PC-3 (cell line): ENCODE results near the gene SEC14L3. TPM values are rescaled to one million over a fixed set of nuclear protein-coding genes. Genes with fewer than 3 reads are reported as not detected.

Experiments used
- ATAC-seq: fragments of 200-7000 bp; cut with Tn5 transposase; 2 replicates; pipeline ENCODE4 v1.9.1; 2020; ENCODE audit warnings: mild to moderate bottlenecking, moderate library complexity
- BruUV-seq: library from RNA; stranded (reverse); fragments of 400-500 nt; replicated peaks from 2 replicates; lab custom pipeline; 2021; lab: Mats Ljungman, UMichigan
- CTCF ChIA-PET: fragments of 300-600 bp; sonication (Branson Sonifier 250); formaldehyde crosslinking; loops from one replicate; lab custom pipeline; 2022; ENCODE audit warnings: antibody characterized with exemption; lab: Charles Lee
- POLR2A ChIA-PET: fragments of 300-600 bp; sonication (Branson Sonifier 250); formaldehyde crosslinking; loops from one replicate; lab custom pipeline; 2022; ENCODE audit warnings: antibody characterized with exemption; ENCODE audit not compliant: unreplicated experiment; lab: Charles Lee
- DNase-seq: peaks from one replicate; pipeline ENCODE4 v3.0.0-alpha.2; 2015
- H2AFZ ChIP-seq: fragments of 300-600 bp; sonication (generic); 2 replicates; pipeline ENCODE4 v1.6.0; 2016; ENCODE audit warnings: antibody characterized with exemption, low read length
- H3F3A ChIP-seq: fragments of 300-600 bp; sonication (generic); one replicate; pipeline ENCODE4 v1.6.0; 2017; ENCODE audit warnings: antibody characterized with exemption, low read length, control low read depth, mild to moderate bottlenecking; ENCODE audit not compliant: unreplicated experiment
- H3K27ac ChIP-seq: fragments of 300-600 bp; sonication (generic); 2 replicates; pipeline ENCODE4 v1.5.1; 2016; ENCODE audit warnings: mild to moderate bottlenecking, low read length
- H3K27me3 ChIP-seq: fragments of 300-600 bp; sonication (generic); 2 replicates; pipeline ENCODE4 v1.6.1; 2016; ENCODE audit warnings: low read length, mixed read lengths
- H3K36me3 ChIP-seq: fragments of 300-600 bp; sonication (generic); 2 replicates; pipeline ENCODE4 v1.6.1; 2016; ENCODE audit warnings: low read depth, mixed run types, low read length, mixed read lengths
- H3K4me1 ChIP-seq: fragments of 300-600 bp; sonication (generic); 2 replicates; pipeline ENCODE4 v1.5.1; 2016; ENCODE audit warnings: low read length; ENCODE audit not compliant: insufficient read depth
- H3K4me2 ChIP-seq: fragments of 300-600 bp; sonication (generic); 2 replicates; pipeline ENCODE4 v1.6.0; 2016; ENCODE audit warnings: low read length
- H3K4me3 ChIP-seq: fragments of 300-600 bp; sonication (generic); 2 replicates; pipeline ENCODE4 v1.5.1; 2016; ENCODE audit warnings: mild to moderate bottlenecking, low read length, mixed read lengths
- H3K79me2 ChIP-seq: fragments of 300-600 bp; sonication (generic); 2 replicates; pipeline ENCODE4 v1.6.1; 2017; ENCODE audit warnings: low read length, mixed read lengths
- H3K9ac ChIP-seq: fragments of 300-600 bp; sonication (generic); 2 replicates; pipeline ENCODE4 v1.6.0; 2016; ENCODE audit warnings: mild to moderate bottlenecking, low read length
- H3K9me2 ChIP-seq: fragments of 300-600 bp; sonication (generic); replicated peaks from 2 replicates; pipeline ENCODE4 v1.6.1; 2016; ENCODE audit warnings: mixed run types, low read length, mixed read lengths
- H3K9me3 ChIP-seq: fragments of 300-600 bp; sonication (generic); 2 replicates; pipeline ENCODE4 v1.6.1; 2016; ENCODE audit warnings: low read length, mixed read lengths
- H4K20me1 ChIP-seq: fragments of 300-600 bp; sonication (generic); 2 replicates; pipeline ENCODE4 v1.6.1; 2016; ENCODE audit warnings: low read length, mixed read lengths
- EZH2 ChIP-seq: fragments of 300-600 bp; sonication (generic); IDR thresholded peaks from one replicate; pipeline ENCODE4 v1.6.1; 2017; ENCODE audit warnings: antibody characterized with exemption, mild to moderate bottlenecking, low read length; ENCODE audit not compliant: unreplicated experiment
- EZH2phosphoT487 ChIP-seq: fragments of 300-600 bp; sonication (generic); IDR thresholded peaks from 2 replicates; pipeline ENCODE4 v1.6.1; 2018; ENCODE audit warnings: mild to moderate bottlenecking, antibody characterized with exemption, low read length, borderline replicate concordance
- intact Hi-C: fragments of 100-400 bp; cut with micrococcal nuclease; formaldehyde crosslinking; loops from 2 replicates; pipeline ENCODE4 v1.9.0; 2023
- total RNA-seq: library from RNA; depleted of rRNA; stranded (reverse); fragments of >200 nt; gene quantifications from 2 replicates; pipeline ENCODE4 v1.2.3, GENCODE V29; 2014
- TF ChIP-seq, protein P1 (sequence below): fragments of 300-600 bp; sonication (generic); conservative IDR thresholded peaks from 2 replicates; pipeline ENCODE4 v1.5.1; 2017; ENCODE audit warnings: antibody characterized with exemption, low read depth, mild to moderate bottlenecking, low read length

Gene SEC14L3
- total RNA-seq, 1 experiment from 2014 or later, result not detected

DNA sequence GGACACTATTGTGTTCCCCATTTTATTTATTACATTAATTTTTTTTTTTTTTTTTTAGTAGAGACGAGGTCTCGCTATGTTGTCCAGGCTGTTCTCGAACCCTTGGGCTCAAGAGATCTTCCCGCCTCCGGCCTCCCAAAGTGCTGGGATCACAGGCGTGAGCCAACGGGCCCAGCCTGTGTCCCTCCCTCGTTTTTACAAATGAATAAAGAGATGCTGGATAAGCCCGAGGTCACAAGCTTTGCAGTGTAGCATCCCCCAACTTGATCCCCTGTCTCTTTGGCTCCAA, 46.5 kb downstream of the SEC14L3 start:
- Histone ChIP-seq H3K4me2 (peak overlapping the region; percentile 83), H3K27me3 (no peaks in the 10 kb centered on the region), H3K9ac (peak overlapping the region; percentile 88), H3K9me3 (no peaks in the 10 kb centered on the region), H3K36me3 (no peaks in the 10 kb centered on the region; the same call in 1 of the 2 replicates), H3K4me3 (peak overlapping the region; percentile 71), H3K27ac (peak overlapping the region; percentile 95), H4K20me1 (no peaks in the 10 kb centered on the region), H3F3A (no peaks in the 10 kb centered on the region), H3K9me2 (no peaks in the 10 kb centered on the region), H3K4me1 (peaks cover 52% of the 10 kb centered on the region), H3K79me2 (peaks cover 38% of the 10 kb centered on the region), H2AFZ (peak overlapping the region; percentile 79)
- intact Hi-C loops, result no loop called here
- ChIA-PET POLR2A (no interaction called here), CTCF (no interaction called here)
- DNase-seq (no peak), ATAC-seq (no peak)
- no TSS peak for BruUV-seq
- no peak for TF ChIP-seq EZH2
- TF ChIP-seq, protein P1, sequence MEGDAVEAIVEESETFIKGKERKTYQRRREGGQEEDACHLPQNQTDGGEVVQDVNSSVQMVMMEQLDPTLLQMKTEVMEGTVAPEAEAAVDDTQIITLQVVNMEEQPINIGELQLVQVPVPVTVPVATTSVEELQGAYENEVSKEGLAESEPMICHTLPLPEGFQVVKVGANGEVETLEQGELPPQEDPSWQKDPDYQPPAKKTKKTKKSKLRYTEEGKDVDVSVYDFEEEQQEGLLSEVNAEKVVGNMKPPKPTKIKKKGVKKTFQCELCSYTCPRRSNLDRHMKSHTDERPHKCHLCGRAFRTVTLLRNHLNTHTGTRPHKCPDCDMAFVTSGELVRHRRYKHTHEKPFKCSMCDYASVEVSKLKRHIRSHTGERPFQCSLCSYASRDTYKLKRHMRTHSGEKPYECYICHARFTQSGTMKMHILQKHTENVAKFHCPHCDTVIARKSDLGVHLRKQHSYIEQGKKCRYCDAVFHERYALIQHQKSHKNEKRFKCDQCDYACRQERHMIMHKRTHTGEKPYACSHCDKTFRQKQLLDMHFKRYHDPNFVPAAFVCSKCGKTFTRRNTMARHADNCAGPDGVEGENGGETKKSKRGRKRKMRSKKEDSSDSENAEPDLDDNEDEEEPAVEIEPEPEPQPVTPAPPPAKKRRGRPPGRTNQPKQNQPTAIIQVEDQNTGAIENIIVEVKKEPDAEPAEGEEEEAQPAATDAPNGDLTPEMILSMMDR, result no peak

DNA sequence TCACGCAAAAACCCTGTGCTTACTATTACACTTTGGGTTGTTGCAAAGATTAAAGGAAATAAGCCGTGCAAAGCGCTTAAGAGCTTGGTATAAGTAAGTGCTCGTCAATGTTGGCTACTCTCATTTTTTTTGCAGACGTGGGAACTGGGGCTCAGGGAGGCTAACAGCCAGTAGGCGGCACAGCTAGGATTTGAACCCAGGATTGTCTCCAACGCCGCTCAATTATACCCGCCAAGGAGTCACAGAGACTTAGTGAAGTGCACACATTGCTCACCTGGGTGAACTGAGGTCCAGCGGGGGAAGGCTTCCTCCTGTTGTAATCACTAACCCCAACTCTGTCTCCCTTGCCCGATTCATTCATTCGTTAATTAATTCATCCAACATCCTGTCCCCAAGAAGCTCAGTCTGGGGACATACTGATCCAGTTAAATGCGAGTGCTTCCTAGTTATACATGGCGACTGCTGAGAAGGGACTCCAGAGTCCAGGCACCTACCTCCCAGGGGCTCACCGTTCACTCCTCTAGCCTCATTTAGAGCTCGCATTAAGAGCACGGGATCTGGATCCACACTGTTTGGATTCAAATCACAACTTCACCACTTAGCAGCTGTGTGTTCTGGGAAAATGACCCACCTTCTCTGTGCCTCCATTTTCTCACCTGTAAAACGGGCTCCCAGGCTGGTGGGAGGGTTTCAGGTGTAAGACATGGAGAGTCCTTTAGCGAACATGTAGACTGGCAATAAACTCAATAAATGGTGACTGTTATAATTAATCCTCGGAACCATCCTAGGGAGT, 47.1 kb downstream of the SEC14L3 start:
- no peaks in the 10 kb centered on the region for H3K9me2 ChIP-seq
- peak overlapping the region; percentile 88 for H3K9ac ChIP-seq
- DNase-seq, result no peak
- no peaks in the 10 kb centered on the region for H4K20me1 ChIP-seq
- H3K4me2 ChIP-seq, result peak overlapping the region; percentile 83
- POLR2A ChIA-PET, result interaction anchor here (0.7 to 1.7 kb wide), 3 partner anchors 28 to 196 kb away, joined by 5 to 7 read pairs (median 5); partner anchors contain the start of gene SEC14L2
- intact Hi-C loops, result no loop called here
- H3K4me3 ChIP-seq, result peak overlapping the region; percentile 71
- BruUV-seq, result no TSS peak
- ATAC-seq, result no peak
- peak overlapping the region; percentile 67 for H2AFZ ChIP-seq
- H3K27me3 ChIP-seq, result no peaks in the 10 kb centered on the region
- peaks cover 55% of the 10 kb centered on the region for H3K4me1 ChIP-seq
- TF ChIP-seq, protein P1, result no peak
- TF ChIP-seq EZH2phosphoT487 (no peak), EZH2 (no peak)
- peak overlapping the region; percentile 95 for H3K27ac ChIP-seq
- peaks cover 39% of the 10 kb centered on the region for H3K79me2 ChIP-seq
- H3K36me3 ChIP-seq, result no peaks in the 10 kb centered on the region; the same call in 1 of the 2 replicates
- CTCF ChIA-PET, result interaction anchor here (0.6 to 1.4 kb wide), 3 partner anchors 16 to 28 kb away, joined by 3 to 5 read pairs (median 3); partner anchors contain the start of gene SEC14L2
- H3F3A ChIP-seq, result no peaks in the 10 kb centered on the region
- H3K9me3 ChIP-seq, result no peaks in the 10 kb centered on the region
